Measurements from ENCODE around the gene ABTB1. TPM values are rescaled to one million over a fixed set of nuclear protein-coding genes. Genes with fewer than 3 reads are reported as not detected.

ABTB1 gene
- total and polyA plus RNA-seq, 9 of the 15 experiments (the other 6 are each of a cell fraction or from before 2014, with no cell fraction given), result 0.04 to 2.3 (median 0.55) TPM; not detected in 1

DNA sequence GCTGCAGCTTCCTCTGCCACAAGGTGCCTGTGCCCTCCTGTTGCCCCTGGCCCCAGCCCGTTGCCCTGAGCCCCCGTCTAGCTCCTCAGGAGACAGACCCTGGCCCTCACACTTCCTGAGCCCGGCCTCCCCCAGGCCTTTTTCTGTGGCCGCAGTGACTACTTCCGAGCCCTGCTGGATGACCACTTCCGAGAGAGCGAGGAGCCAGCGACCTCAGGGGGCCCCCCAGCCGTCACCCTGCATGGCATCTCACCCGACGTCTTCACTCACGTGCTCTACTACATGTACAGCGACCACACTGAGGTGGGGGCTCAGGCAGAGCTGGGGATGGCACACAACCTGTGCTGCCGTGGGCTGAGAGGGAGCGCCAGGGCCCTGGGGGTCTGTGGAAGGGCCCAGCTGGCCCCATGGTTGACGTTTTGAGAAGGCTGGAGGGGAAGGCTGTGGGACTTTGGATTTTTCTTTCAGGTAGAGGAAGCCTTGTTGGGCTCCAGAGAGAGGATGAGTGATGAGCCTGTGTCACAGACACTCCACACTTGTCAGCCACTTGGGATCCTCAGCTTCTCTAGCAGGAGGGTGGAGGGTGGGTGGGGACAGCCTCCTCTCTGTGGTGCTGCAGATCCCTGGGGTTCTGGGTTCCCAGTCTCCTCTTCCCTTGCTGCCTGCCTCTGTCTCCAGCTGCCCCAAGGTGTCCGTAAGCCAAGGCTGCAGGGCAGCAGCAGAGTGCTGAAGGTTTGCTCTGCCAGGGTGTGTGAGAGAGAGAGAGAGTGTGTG lies 5.0 kb downstream of the ABTB1 start:
- Histone ChIP-seq H3K27me3 (ENCODE audit: control insufficient read depth in 2 of 2, insufficient read depth in 2 of 2, low read length in 2 of 2) (no peaks in the 10 kb centered on the region), H3K9ac (ENCODE audit: insufficient read depth in 1 of 2, low read depth in 2 of 2, low read length in 2 of 2) (no peak overlapping the region), H3K9me1 (ENCODE audit: control insufficient read depth, insufficient read depth, low read length) (no peaks in the 10 kb centered on the region), H3K27ac (ENCODE audit: extremely low read depth, low read depth, low read length) (no peak overlapping the region), H4K20me1 (replicated peaks; ENCODE audit: control insufficient read depth, insufficient read depth, low read length) (0 out of 2 replicates have a peak, but pooled peaks cover 4% of the 10 kb centered on the region), H2AFZ (ENCODE audit: low read depth, low read length) (no peak overlapping the region), H3K79me2 (ENCODE audit: control insufficient read depth, insufficient read depth, low read length) (no peaks in the 10 kb centered on the region), H3K4me1 (replicated peaks in 1 of 2; ENCODE audit: control insufficient read depth in 2 of 2, insufficient read depth in 2 of 2, low read length in 2 of 2) (peaks cover 0 to 36% of the 10 kb centered on the region in 2 experiments; a peak in 2 of 5 replicates), H3K4me2 (ENCODE audit: insufficient read depth, low read length) (no peak overlapping the region), H3K4me3 (no peak overlapping the region), H3K9me3 (replicated peaks; ENCODE audit: control insufficient read depth, insufficient read depth, low read depth, low read length) (no peaks in the 10 kb centered on the region), H3K36me3 (ENCODE audit: control insufficient read depth, insufficient read depth, low read length) (no peaks in the 10 kb centered on the region)
- 28% methylated on average over 12 of the region's 17 CpGs for WGBS (ENCODE audit: insufficient coverage, low coverage, missing lambda C conversion rate)
- no peak for ATAC-seq
- no TSS peak for BruUV-seq (replicated peaks)
- in situ Hi-C loops (cut with MboI), result no loop called here
- no peak for FAIRE-seq
- TF ChIP-seq, protein P1, sequence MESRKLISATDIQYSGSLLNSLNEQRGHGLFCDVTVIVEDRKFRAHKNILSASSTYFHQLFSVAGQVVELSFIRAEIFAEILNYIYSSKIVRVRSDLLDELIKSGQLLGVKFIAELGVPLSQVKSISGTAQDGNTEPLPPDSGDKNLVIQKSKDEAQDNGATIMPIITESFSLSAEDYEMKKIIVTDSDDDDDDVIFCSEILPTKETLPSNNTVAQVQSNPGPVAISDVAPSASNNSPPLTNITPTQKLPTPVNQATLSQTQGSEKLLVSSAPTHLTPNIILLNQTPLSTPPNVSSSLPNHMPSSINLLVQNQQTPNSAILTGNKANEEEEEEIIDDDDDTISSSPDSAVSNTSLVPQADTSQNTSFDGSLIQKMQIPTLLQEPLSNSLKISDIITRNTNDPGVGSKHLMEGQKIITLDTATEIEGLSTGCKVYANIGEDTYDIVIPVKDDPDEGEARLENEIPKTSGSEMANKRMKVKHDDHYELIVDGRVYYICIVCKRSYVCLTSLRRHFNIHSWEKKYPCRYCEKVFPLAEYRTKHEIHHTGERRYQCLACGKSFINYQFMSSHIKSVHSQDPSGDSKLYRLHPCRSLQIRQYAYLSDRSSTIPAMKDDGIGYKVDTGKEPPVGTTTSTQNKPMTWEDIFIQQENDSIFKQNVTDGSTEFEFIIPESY (CRISPR knock-in tag; IDR thresholded peaks at IDR 0.05), result 0 out of 2 replicates have a peak, but pooled peaks have one; percentile 11
- no peak for TF ChIP-seq ATF2 (CRISPR knock-in tag; IDR thresholded peaks at IDR 0.05)
- POLR2A ChIA-PET, result no interaction called here
- intact Hi-C loops (cut with micrococcal nuclease), result no loop called here
- CTCF ChIA-PET (ENCODE audit: low intra/inter-chr PET ratio), result no interaction called here
- no peak for DNase-seq (ENCODE audit: extremely low read depth in 1 of 4, low spot score in 3 of 4)

Data from K562 (cell line).